HG03039 (cell line): ENCODE data around the gene SDHA.

Experiments
- ATAC-seq: cut with Tn5 transposase; IDR thresholded peaks from one replicate; pipeline ENCODE4 v1.9.1; 2021; ENCODE audit warnings: mild to moderate bottlenecking, moderate library complexity; ENCODE audit not compliant: unreplicated experiment

The SDHA gene

GRCh38 chr5:185095-186070, 32.7 kb upstream of the SDHA start:
- no peak for ATAC-seq

- ATAC-seq = no peak
These were observed 31.8 kb upstream of the SDHA start for GRCh38 chr5:186091-187041.

- no peak for ATAC-seq
These were observed 31.1 kb upstream of the SDHA start for GRCh38 chr5:187042-187431.

- ATAC-seq = no peak
These were observed 30.3 kb upstream of the SDHA start for GRCh38 chr5:187617-188451.

GRCh38 chr5:188488-189481, 29.3 kb upstream of the SDHA start:
- ATAC-seq = peak; percentile 58

GRCh38 chr5:189486-189885, 28.6 kb upstream of the SDHA start:
- ATAC-seq = no peak

- ATAC-seq = no peak
These were observed 28.1 kb upstream of the SDHA start for GRCh38 chr5:189976-190365.

GRCh38 chr5:190366-191035, 27.6 kb upstream of the SDHA start:
- ATAC-seq = no peak

- peak; percentile 32 for ATAC-seq
These were observed 26.8 kb upstream of the SDHA start, which contains the start of gene LRRC14B for GRCh38 chr5:191036-191948. Gene LRRC14B (plus strand): TSS chr5:191495. CDS start chr5:191539, 44 bp downstream.

- ATAC-seq = no peak
These were observed 26.0 kb upstream of the SDHA start for GRCh38 chr5:191949-192690.

GRCh38 chr5:192691-192969, 25.5 kb upstream of the SDHA start:
- ATAC-seq = no peak

GRCh38 chr5:192970-193831, 24.9 kb upstream of the SDHA start:
- no peak for ATAC-seq

- ATAC-seq = no peak
These were observed 24.0 kb upstream of the SDHA start for GRCh38 chr5:194102-194501.

- no peak for ATAC-seq
These were observed 23.4 kb upstream of the SDHA start for GRCh38 chr5:194603-195209.

GRCh38 chr5:195401-196160, 22.5 kb upstream of the SDHA start:
- no peak for ATAC-seq
